Hepatocyte (in vitro differentiated cells): ENCODE results near the gene TBCA. TPM values are rescaled to one million over a fixed set of nuclear protein-coding genes. Genes with fewer than 3 reads are reported as not detected.
"Not testable (repeated sequence)": the region's sequence is repeated elsewhere in the genome, so short reads cannot be mapped to it uniquely, and the experiment has no call there.

Experiments
- DNase-seq: peaks from one replicate; pipeline ENCODE4 v3.0.0-alpha.2; 2016; ENCODE audit warnings: low spot score
- H2AFZ ChIP-seq: fragments of 200-600 bp; sonication (generic); 2 replicates; pipeline ENCODE4 v1.6.0; 2016; ENCODE audit warnings: antibody characterized with exemption, mild to moderate bottlenecking
- H3K27ac ChIP-seq: fragments of 200-600 bp; sonication (generic); 2 replicates; pipeline ENCODE4 v1.5.1; 2016; ENCODE audit warnings: mild to moderate bottlenecking
- H3K27me3 ChIP-seq: fragments of 200-600 bp; sonication (generic); 2 replicates; pipeline ENCODE4 v1.6.1; 2016
- H3K36me3 ChIP-seq: fragments of 200-600 bp; sonication (generic); replicated peaks from 2 replicates; pipeline ENCODE4 v1.5.1; 2016; ENCODE audit warnings: low read depth; ENCODE audit not compliant: insufficient read depth
- H3K4me1 ChIP-seq: fragments of 200-600 bp; sonication (generic); 2 replicates; pipeline ENCODE4 v1.5.1; 2016; ENCODE audit warnings: mild to moderate bottlenecking, moderate library complexity; ENCODE audit not compliant: insufficient read depth
- H3K4me2 ChIP-seq: fragments of 200-600 bp; sonication (generic); 2 replicates; pipeline ENCODE4 v1.6.0; 2016
- H3K4me3 ChIP-seq: fragments of 200-600 bp; sonication (generic); 2 replicates; pipeline ENCODE4 v1.5.1; 2016; ENCODE audit warnings: mild to moderate bottlenecking
- H3K79me2 ChIP-seq: fragments of 200-600 bp; sonication (generic); 2 replicates; pipeline ENCODE4 v1.6.0; 2017; ENCODE audit warnings: mild to moderate bottlenecking
- H3K9me2 ChIP-seq: fragments of 200-600 bp; sonication (generic); replicated peaks from 2 replicates; pipeline ENCODE4 v1.6.0; 2017; ENCODE audit warnings: mild to moderate bottlenecking; ENCODE audit not compliant: insufficient read depth
- H3K9me3 ChIP-seq: fragments of 200-600 bp; sonication (generic); 2 replicates; pipeline ENCODE4 v1.5.1; 2016; ENCODE audit warnings: low read depth, mild to moderate bottlenecking
- H4K20me1 ChIP-seq: fragments of 200-600 bp; sonication (generic); 2 replicates; pipeline ENCODE4 v1.6.0; 2016; ENCODE audit warnings: mild to moderate bottlenecking; ENCODE audit not compliant: insufficient read depth, poor library complexity, severe bottlenecking
- CTCF ChIP-seq: fragments of 200-600 bp; sonication (generic); IDR thresholded peaks from 2 replicates; pipeline ENCODE4 v1.5.1; 2016; ENCODE audit warnings: antibody characterized with exemption, mild to moderate bottlenecking; ENCODE audit not compliant: poor library complexity
- EZH2 ChIP-seq: fragments of 200-600 bp; sonication (generic); IDR thresholded peaks from 2 replicates; pipeline ENCODE4 v1.6.1; 2016; ENCODE audit warnings: antibody characterized with exemption, mild to moderate bottlenecking, borderline replicate concordance
- EZH2phosphoT487 ChIP-seq: fragments of 200-600 bp; sonication (generic); IDR thresholded peaks from one replicate; pipeline ENCODE4 v1.6.1; 2018; ENCODE audit warnings: antibody characterized with exemption, mild to moderate bottlenecking, low read depth, moderate library complexity; ENCODE audit not compliant: unreplicated experiment, severe bottlenecking
- WGBS: methylation state at CpG from one replicate; pipeline ENCODE4 v1.1.6; 2016; ENCODE audit warnings: low lambda C conversion rate; ENCODE audit errors: missing lambda C conversion rate; 5-methylcytosine and 5-hydroxymethylcytosine counted together
- polyA plus RNA-seq: library from polyadenylated mRNA; unstranded; fragments of >200 nt; fragmentation: Nextera tagmentation; extraction: Ambion mirVana; gene quantifications from 2 replicates; pipeline ENCODE4 v1.2.1, GENCODE V29; 2016
- total RNA-seq: library from RNA; depleted of rRNA; stranded (reverse); fragments of >200 nt; gene quantifications from 2 replicates; pipeline ENCODE4 v1.2.3, GENCODE V29; 2014

The TBCA gene
- total and polyA plus RNA-seq, 2 experiments from 2014 or later: 278 to 282 TPM

- H3K4me3 ChIP-seq: no peak overlapping the region
- DNase-seq: no peak
- H2AFZ ChIP-seq: no peak overlapping the region
- no peaks in the 10 kb centered on the region for H3K9me2 ChIP-seq
- no peaks in the 10 kb centered on the region for H3K36me3 ChIP-seq
- H3K79me2 ChIP-seq: peaks cover 90% of the 10 kb centered on the region
- peaks cover 32% of the 10 kb centered on the region for H4K20me1 ChIP-seq
- no peak overlapping the region for H3K4me2 ChIP-seq
- TF ChIP-seq EZH2: no peak
- TF ChIP-seq EZH2phosphoT487: no peak
- no peak for TF ChIP-seq CTCF
- 70% methylated on average over 3 of the region's 3 CpGs for WGBS
- no peaks in the 10 kb centered on the region for H3K27me3 ChIP-seq
- H3K27ac ChIP-seq: no peak overlapping the region
- H3K4me1 ChIP-seq: no peaks in the 10 kb centered on the region
- H3K9me3 ChIP-seq: peaks cover 7% of the 10 kb centered on the region
Measured at GRCh38 chr5:77761606-77762005, 14.5 kb downstream of the TBCA start.

DNA sequence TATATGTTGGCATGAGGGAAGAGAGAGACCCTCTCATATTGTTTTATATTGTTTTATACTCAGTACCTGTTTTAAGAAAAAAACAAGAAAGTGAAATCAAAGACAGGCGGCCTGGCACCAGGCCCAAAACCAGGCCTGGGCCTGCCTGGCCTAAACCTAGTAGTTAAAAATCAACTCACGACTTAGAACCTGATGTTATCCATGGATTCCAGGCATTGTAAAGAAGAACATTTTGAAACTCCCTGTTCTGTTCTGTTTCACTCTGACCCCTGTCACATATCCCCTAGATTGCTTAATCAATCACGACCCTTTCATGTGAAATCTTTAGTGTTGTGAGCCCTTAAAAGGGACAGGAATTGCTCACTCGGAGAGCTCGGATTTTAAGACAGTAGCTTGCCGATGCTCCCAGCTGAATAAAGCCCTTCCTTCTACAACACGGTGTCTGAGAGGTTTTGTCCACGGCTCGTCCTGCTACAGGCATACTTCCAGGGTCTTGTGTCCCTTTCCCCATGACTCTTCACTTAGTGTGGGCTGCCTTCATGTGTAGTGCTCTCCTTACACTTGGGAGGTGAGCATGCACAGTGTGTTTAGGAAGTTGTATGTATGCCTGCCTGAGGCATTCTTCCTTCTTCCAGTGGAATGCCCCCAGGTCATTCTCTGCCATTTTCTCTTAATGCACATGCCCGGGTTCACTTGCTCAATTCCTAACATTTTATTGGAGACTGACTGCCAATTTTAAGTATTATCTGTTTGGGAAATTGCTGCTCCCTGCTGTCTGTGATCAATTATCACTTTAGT lies 17.8 kb downstream of the TBCA start:
- DNase-seq: no peak
- H3K27me3 ChIP-seq: no peaks in the 10 kb centered on the region
- peaks cover 92% of the 10 kb centered on the region for H3K79me2 ChIP-seq
- no peak overlapping the region for H3K27ac ChIP-seq
- no peaks in the 10 kb centered on the region for H3K9me3 ChIP-seq
- H4K20me1 ChIP-seq: peaks cover 32% of the 10 kb centered on the region
- WGBS: 67% methylated on average over 10 of the region's 10 CpGs
- TF ChIP-seq CTCF (no peak), EZH2 (no peak), EZH2phosphoT487 (no peak)
- no peak overlapping the region for H3K4me3 ChIP-seq
- no peaks in the 10 kb centered on the region for H3K9me2 ChIP-seq
- no peak overlapping the region for H3K4me2 ChIP-seq
- H3K4me1 ChIP-seq: no peaks in the 10 kb centered on the region
- H3K36me3 ChIP-seq: no peaks in the 10 kb centered on the region
- H2AFZ ChIP-seq: no peak overlapping the region

DNA sequence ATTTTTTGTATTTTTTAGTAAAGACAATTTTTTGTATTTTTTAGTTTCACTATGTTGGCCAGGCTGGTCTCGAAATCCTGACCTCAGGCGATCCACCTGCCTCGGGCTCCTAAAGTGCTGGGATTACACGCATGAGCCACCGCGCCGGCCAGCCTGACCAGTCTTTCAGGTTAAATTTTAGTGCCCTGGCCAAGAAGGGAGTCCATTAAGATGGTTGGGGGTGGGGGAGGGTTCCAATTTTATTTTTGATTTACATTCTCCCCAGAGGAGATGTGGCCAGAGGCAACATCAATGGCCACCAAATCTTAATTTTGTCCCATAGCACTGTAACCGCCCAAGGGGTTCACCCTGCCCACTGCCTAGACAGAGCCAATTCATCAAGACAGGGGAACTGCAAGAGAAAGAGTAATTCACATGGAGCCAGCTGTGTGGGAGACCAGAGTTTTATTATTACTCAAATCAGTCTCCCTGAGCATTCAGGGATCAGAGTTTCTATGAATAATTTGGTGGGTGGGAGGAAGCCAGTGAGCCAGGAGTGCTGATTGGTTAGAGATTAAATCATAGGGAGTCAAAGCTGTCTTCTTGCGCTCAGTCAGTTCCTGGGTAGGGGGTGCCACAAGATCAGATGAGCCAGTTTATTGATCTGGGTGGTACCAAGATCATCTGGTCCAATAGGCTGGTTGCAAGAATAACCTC lies 24.7 kb downstream of the TBCA start:
- H2AFZ ChIP-seq: no peak overlapping the region
- WGBS: 72% methylated on average over 9 of the region's 9 CpGs
- no peaks in the 10 kb centered on the region for H3K4me1 ChIP-seq
- H3K4me2 ChIP-seq: no peak overlapping the region
- H3K9me3 ChIP-seq: no peaks in the 10 kb centered on the region
- peaks cover 95% of the 10 kb centered on the region for H3K79me2 ChIP-seq
- H3K9me2 ChIP-seq: no peaks in the 10 kb centered on the region
- TF ChIP-seq EZH2phosphoT487: no peak
- no peak for TF ChIP-seq EZH2
- no peak for TF ChIP-seq CTCF
- no peaks in the 10 kb centered on the region for H3K27me3 ChIP-seq
- no peaks in the 10 kb centered on the region for H3K36me3 ChIP-seq
- H4K20me1 ChIP-seq: peaks cover 56% of the 10 kb centered on the region
- no peak for DNase-seq
- H3K27ac ChIP-seq: no peak overlapping the region
- H3K4me3 ChIP-seq: no peak overlapping the region

GRCh38 chr5:77750928-77751327 lies 25.2 kb downstream of the TBCA start:
- H3K4me2 ChIP-seq, H3K4me3 ChIP-seq, H2AFZ ChIP-seq, H3K27me3 ChIP-seq, DNase-seq, H3K36me3 ChIP-seq, H3K9me3 ChIP-seq, H3K27ac ChIP-seq, H3K4me1 ChIP-seq, H3K9me2 ChIP-seq: not testable (repeated sequence)
- 86% methylated on average over 5 of the region's 6 CpGs for WGBS
- peaks cover 95% of the 10 kb centered on the region for H3K79me2 ChIP-seq
- H4K20me1 ChIP-seq: peaks cover 58% of the 10 kb centered on the region
